Right lobe of liver (tissue), 4 donors: Measurements from ENCODE around the gene IBSP.

Experiments
- CTCF ChIP-seq, 4 donors: fragments of 200-600 bp in 3 of 4; fragments of 450-650 bp in 1 of 4; IDR thresholded peaks; one replicate each; pipeline versions ENCODE4 v1.5.1 to v1.8.0; 2016 to 2022; ENCODE audit warnings: antibody characterized with exemption in 4 of 4, mild to moderate bottlenecking in 2 of 4
- POLR2A ChIP-seq: fragments of 450-650 bp; IDR thresholded peaks from one replicate; pipeline ENCODE4 v1.6.1; 2017; ENCODE audit warnings: antibody characterized with exemption, mild to moderate bottlenecking
- donor health status: DM: no; HTN: no; CAD: no.
- donor health status: DM: no; HTN: no; CAD: no.
- donor health status: DM: no; HTN: yes; CAD: no.

GRCh38 chr4:87762311-87762710 lies 37.0 kb upstream of the IBSP start:
- TF ChIP-seq CTCF (IDR thresholded peaks at IDR 0.05) = no peak
- no peak for TF ChIP-seq POLR2A
